Measurements from ENCODE around the gene ACADM. TPM values are rescaled to one million over a fixed set of nuclear protein-coding genes. Genes with fewer than 3 reads are reported as not detected.

The ACADM gene
- total RNA-seq, 1 experiment from 2014 or later: 37.9 TPM

GRCh38 chr1:75722966-75723365 is 1.5 kb upstream of the ACADM start:
- peaks cover 12% of the 10 kb centered on the region; the same call in 1 of the 2 replicates for H3K9me3 Mint-ChIP-seq
- ATAC-seq (no peak), DNase-seq (ENCODE audit: low spot score) (no peak)
- H3K36me3 Mint-ChIP-seq: no peaks in the 10 kb centered on the region
- CTCF ChIA-PET: interaction anchor here (1.3 kb wide), 1 partner anchor 108 kb away, joined by 4 read pairs; no protein-coding TSS in a partner anchor
- no peak overlapping the region; the same call in none of the 2 replicates for H3K27ac Mint-ChIP-seq
- TF ChIP-seq TEAD4 (CRISPR knock-in tag; IDR thresholded peaks at IDR 0.05) (no peak), IRF1 (CRISPR knock-in tag; IDR thresholded peaks at IDR 0.05) (no peak), ZNF281 (CRISPR knock-in tag; IDR thresholded peaks at IDR 0.05) (no peak), ZNF232 (CRISPR knock-in tag; IDR thresholded peaks at IDR 0.05) (no peak), CREB1 (CRISPR knock-in tag; IDR thresholded peaks at IDR 0.05) (no peak), ZNF219 (CRISPR knock-in tag; IDR thresholded peaks at IDR 0.05; ENCODE audit: borderline replicate concordance) (no peak), JAZF1 (CRISPR knock-in tag; IDR thresholded peaks at IDR 0.05) (no peak), CBFB (CRISPR knock-in tag; IDR thresholded peaks at IDR 0.05; ENCODE audit: low read depth) (no peak), SMAD3 (CRISPR knock-in tag; IDR thresholded peaks at IDR 0.05; ENCODE audit: borderline replicate concordance) (no peak), GABPB1 (CRISPR knock-in tag; IDR thresholded peaks at IDR 0.05) (no peak), NFE2L1 (CRISPR knock-in tag; IDR thresholded peaks at IDR 0.05) (no peak), MXD4 (CRISPR knock-in tag; IDR thresholded peaks at IDR 0.05; ENCODE audit: borderline replicate concordance) (no peak), KAT7 (CRISPR knock-in tag; IDR thresholded peaks at IDR 0.05; ENCODE audit: borderline replicate concordance) (no peak), ZNF138 (CRISPR knock-in tag; conservative IDR thresholded peaks at IDR 0.05) (no peak), E2F4 (CRISPR knock-in tag; IDR thresholded peaks at IDR 0.05; ENCODE audit: borderline replicate concordance, low read depth) (no peak)
- peaks cover 48% of the 10 kb centered on the region for H3K4me1 Mint-ChIP-seq
- peak overlapping the region; percentile 96 for H3K4me3 Mint-ChIP-seq
- H3K27me3 Mint-ChIP-seq (ENCODE audit: low read depth): no peaks in the 10 kb centered on the region
- POLR2A ChIA-PET: interaction anchor here (1.0 kb wide), 1 partner anchor 63 kb away, joined by 3 read pairs; no protein-coding TSS in a partner anchor

GRCh38 chr1:75723989-75724471 is 479 bp upstream of the ACADM start:
- peak overlapping the region; percentile 96 for H3K4me3 Mint-ChIP-seq
- H3K4me1 Mint-ChIP-seq: peaks cover 48% of the 10 kb centered on the region
- H3K27me3 Mint-ChIP-seq (ENCODE audit: low read depth): no peaks in the 10 kb centered on the region
- peak; percentile 82 for DNase-seq (ENCODE audit: low spot score)
- TF ChIP-seq AR (CRISPR knock-in tag; IDR thresholded peaks at IDR 0.05) (no peak), E2F5 (CRISPR knock-in tag; IDR thresholded peaks at IDR 0.05) (no peak), ZMAT4 (CRISPR knock-in tag; IDR thresholded peaks at IDR 0.05) (no peak), OVOL2 (CRISPR knock-in tag; IDR thresholded peaks at IDR 0.05; ENCODE audit: borderline replicate concordance) (no peak), SOX15 (CRISPR knock-in tag; IDR thresholded peaks at IDR 0.05) (no peak), ELF4 (CRISPR knock-in tag; IDR thresholded peaks at IDR 0.05; ENCODE audit: low read depth) (no peak), ZNF281 (CRISPR knock-in tag; IDR thresholded peaks at IDR 0.05) (no peak), ESRRA (CRISPR knock-in tag; IDR thresholded peaks at IDR 0.05; ENCODE audit: borderline replicate concordance) (no peak), NFE2L1 (CRISPR knock-in tag; IDR thresholded peaks at IDR 0.05) (no peak), ZBTB21 (CRISPR knock-in tag; IDR thresholded peaks at IDR 0.05; ENCODE audit: borderline replicate concordance) (no peak)
- CTCF ChIA-PET: interaction anchor here (1.3 kb wide), 1 partner anchor 109 kb away, joined by 4 read pairs; no protein-coding TSS in a partner anchor
- peak overlapping the region; percentile 87 for H3K27ac Mint-ChIP-seq
- peaks cover 12% of the 10 kb centered on the region; the same call in 1 of the 2 replicates for H3K9me3 Mint-ChIP-seq
- H3K36me3 Mint-ChIP-seq: no peaks in the 10 kb centered on the region
- POLR2A ChIA-PET: interaction anchor here (0.5 to 1.0 kb wide), 2 partner anchors 62 to 261 kb away, joined by 3 read pairs; no protein-coding TSS in a partner anchor
- peak; percentile 89 for ATAC-seq

All from WTC11 (cell line).